HepG2 (cell line): Measurements from ENCODE around the gene TFDP1. TPM values are rescaled to one million over a fixed set of nuclear protein-coding genes. Genes with fewer than 3 reads are reported as not detected.

Experiments
- CBX5 ChIP-seq: sonication (generic); formaldehyde crosslinking; IDR thresholded peaks from 2 replicates; pipeline ENCODE4 v1.4.0; 2020; ENCODE audit warnings: missing genetic modification reagents, borderline replicate concordance
- DNMT1 ChIP-seq: sonication (generic); formaldehyde crosslinking; IDR thresholded peaks from 2 replicates; pipeline ENCODE4 v1.5.1; 2020; ENCODE audit warnings: mild to moderate bottlenecking, missing genetic modification reagents
- MED1 ChIP-seq: sonication (generic); formaldehyde crosslinking; IDR thresholded peaks from 2 replicates; pipeline ENCODE4 v1.4.0; 2020; ENCODE audit warnings: missing genetic modification reagents
- MXI1 ChIP-seq: IDR thresholded peaks from 3 replicates; pipeline ENCODE4 v1.6.1; 2012; ENCODE audit warnings: low read depth, low read length, inconsistent platforms, borderline replicate concordance
- NKX3-1 ChIP-seq: sonication (generic); formaldehyde crosslinking; IDR thresholded peaks from 2 replicates; pipeline ENCODE4 v1.5.0; 2020; ENCODE audit warnings: missing genetic modification reagents
- SAP130 ChIP-seq: IDR thresholded peaks from 2 replicates; pipeline ENCODE4 v1.6.1; 2016; ENCODE audit warnings: low read depth
- ZBTB1 ChIP-seq: sonication (generic); formaldehyde crosslinking; IDR thresholded peaks from 2 replicates; pipeline ENCODE4 v1.4.0; 2020; ENCODE audit warnings: missing genetic modification reagents, borderline replicate concordance
- ZNF274 ChIP-seq: sonication (generic); formaldehyde crosslinking; IDR thresholded peaks from 2 replicates; pipeline ENCODE4 v1.5.1; 2020; ENCODE audit warnings: mild to moderate bottlenecking, missing genetic modification reagents
- ZNF30 ChIP-seq: sonication (generic); formaldehyde crosslinking; IDR thresholded peaks from 2 replicates; pipeline ENCODE4 v1.5.0; 2020; ENCODE audit warnings: mild to moderate bottlenecking, missing genetic modification reagents
- ZNF382 ChIP-seq: sonication (generic); formaldehyde crosslinking; IDR thresholded peaks from 2 replicates; pipeline ENCODE4 v1.5.0; 2020; ENCODE audit warnings: missing genetic modification reagents, mild to moderate bottlenecking, borderline replicate concordance
- ZNF768 ChIP-seq: sonication (generic); formaldehyde crosslinking; IDR thresholded peaks from 2 replicates; pipeline ENCODE4 v1.4.0; 2020; ENCODE audit warnings: missing genetic modification reagents
- polyA plus RNA-seq, 8 experiments: library from polyadenylated mRNA; depleted of rRNA in 3 of 8; stranded (reverse) in 7 of 8; unstranded in 1 of 8; fragments of >200 nt; fragmentation: Illumina TruSeq in 4 of 8; extraction: Trizol in 4 of 8; gene quantifications; 2 replicates each; pipeline versions ENCODE4 v1.2.1 to v1.2.3, GENCODE V29; 2011 to 2016; ENCODE audit warnings: low read depth in 4 of 8, missing spikeins in 1 of 8, mixed read lengths in 1 of 8; ENCODE audit not compliant: insufficient read depth in 1 of 8
- total RNA-seq, 5 experiments: library from RNA; depleted of rRNA; stranded (reverse); fragments of >200 nt; fragmentation: Illumina TruSeq; extraction: Trizol; gene quantifications; 2 replicates each; pipeline ENCODE4 v1.2.3, GENCODE V29; 2016; ENCODE audit warnings: low read depth in 1 of 5
- TF ChIP-seq, protein P1 (sequence below): sonication (generic); formaldehyde crosslinking; IDR thresholded peaks from 2 replicates; pipeline ENCODE4 v1.5.1; 2020; ENCODE audit warnings: mild to moderate bottlenecking, missing genetic modification reagents, moderate library complexity
- TF ChIP-seq, protein P2 (sequence below), 2 experiments: fragments of 450-650 bp in 1 of 2; sonication (generic) in 1 of 2; formaldehyde crosslinking in 1 of 2; IDR thresholded peaks; 2 replicates each; pipeline versions ENCODE4 v1.6.1 to v1.8.0; 2016 to 2022; ENCODE audit warnings: antibody characterized with exemption in 1 of 2, mild to moderate bottlenecking in 1 of 2, missing genetic modification reagents in 1 of 2
- TF ChIP-seq, protein P3 (sequence below): sonication (generic); formaldehyde crosslinking; IDR thresholded peaks from 2 replicates; pipeline ENCODE4 v1.4.0; 2020; ENCODE audit warnings: low read depth, mild to moderate bottlenecking, missing genetic modification reagents
- TF ChIP-seq, protein P4 (sequence below): sonication (generic); formaldehyde crosslinking; IDR thresholded peaks from 2 replicates; pipeline ENCODE4 v1.5.0; 2020; ENCODE audit warnings: mild to moderate bottlenecking, missing genetic modification reagents, moderate library complexity

Gene TFDP1
- total and polyA plus RNA-seq, 2 of the 13 experiments (the other 11 are each of a cell fraction or from before 2014, with no cell fraction given), result 38.0 to 84.2 TPM

DNA sequence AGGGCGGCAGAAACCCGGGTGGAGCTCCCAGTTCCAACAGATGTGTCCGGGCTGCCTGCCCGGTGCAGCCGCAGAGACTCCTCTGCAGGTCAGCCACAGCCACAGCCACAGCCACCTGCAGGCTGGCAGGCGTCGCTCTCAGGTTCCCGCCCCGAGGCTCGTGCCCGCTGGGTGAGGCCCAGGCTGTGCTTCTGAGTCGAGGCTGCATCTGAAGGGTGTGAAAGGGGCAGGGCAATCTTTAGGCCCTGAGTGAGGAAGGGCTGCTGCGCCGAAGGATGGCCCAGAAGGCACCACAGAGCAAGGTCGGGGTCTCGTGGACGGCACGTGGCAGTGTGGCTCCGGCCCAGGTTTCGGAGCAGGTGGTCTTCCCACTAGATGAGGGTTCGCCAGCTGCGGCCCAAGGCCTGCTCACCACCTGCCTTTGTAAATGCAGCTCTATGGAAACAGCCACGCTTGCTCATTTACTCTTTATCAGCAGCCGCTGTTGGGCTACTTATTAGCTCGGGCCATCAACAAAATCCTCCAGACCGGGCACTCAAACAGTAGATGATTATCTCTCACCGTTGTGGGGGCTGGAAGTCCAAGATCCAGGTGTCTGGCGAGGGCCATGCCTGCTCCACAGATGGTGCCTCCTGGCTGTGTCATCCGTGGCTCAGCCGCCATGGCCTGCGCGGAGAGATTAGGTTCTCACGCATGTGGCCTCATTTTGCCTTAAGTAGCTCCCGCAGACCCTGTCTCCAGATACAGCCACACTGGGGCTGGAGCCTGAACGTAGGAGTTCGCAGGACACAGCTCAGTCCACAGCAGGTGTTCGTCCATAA, 40.3 kb upstream of the TFDP1 start (continued):
- TF ChIP-seq ZNF30 (CRISPR knock-in tag), result no peak
- no peak for TF ChIP-seq ZBTB1
- no peak for TF ChIP-seq ZNF382 (CRISPR knock-in tag)
- no peak for TF ChIP-seq NKX3-1 (CRISPR knock-in tag)
- TF ChIP-seq MED1 (CRISPR knock-in tag), result no peak
- TF ChIP-seq, protein P1, sequence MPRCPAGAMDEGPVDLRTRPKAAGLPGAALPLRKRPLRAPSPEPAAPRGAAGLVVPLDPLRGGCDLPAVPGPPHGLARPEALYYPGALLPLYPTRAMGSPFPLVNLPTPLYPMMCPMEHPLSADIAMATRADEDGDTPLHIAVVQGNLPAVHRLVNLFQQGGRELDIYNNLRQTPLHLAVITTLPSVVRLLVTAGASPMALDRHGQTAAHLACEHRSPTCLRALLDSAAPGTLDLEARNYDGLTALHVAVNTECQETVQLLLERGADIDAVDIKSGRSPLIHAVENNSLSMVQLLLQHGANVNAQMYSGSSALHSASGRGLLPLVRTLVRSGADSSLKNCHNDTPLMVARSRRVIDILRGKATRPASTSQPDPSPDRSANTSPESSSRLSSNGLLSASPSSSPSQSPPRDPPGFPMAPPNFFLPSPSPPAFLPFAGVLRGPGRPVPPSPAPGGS (CRISPR knock-in tag), result peak; percentile 73; the same call in 1 of the 2 replicates
- TF ChIP-seq ZNF768, result no peak
- no peak for TF ChIP-seq CBX5 (CRISPR knock-in tag)
- TF ChIP-seq DNMT1, result 0 out of 2 replicates have a peak, but pooled peaks have one; percentile 55
- TF ChIP-seq, protein P2, sequence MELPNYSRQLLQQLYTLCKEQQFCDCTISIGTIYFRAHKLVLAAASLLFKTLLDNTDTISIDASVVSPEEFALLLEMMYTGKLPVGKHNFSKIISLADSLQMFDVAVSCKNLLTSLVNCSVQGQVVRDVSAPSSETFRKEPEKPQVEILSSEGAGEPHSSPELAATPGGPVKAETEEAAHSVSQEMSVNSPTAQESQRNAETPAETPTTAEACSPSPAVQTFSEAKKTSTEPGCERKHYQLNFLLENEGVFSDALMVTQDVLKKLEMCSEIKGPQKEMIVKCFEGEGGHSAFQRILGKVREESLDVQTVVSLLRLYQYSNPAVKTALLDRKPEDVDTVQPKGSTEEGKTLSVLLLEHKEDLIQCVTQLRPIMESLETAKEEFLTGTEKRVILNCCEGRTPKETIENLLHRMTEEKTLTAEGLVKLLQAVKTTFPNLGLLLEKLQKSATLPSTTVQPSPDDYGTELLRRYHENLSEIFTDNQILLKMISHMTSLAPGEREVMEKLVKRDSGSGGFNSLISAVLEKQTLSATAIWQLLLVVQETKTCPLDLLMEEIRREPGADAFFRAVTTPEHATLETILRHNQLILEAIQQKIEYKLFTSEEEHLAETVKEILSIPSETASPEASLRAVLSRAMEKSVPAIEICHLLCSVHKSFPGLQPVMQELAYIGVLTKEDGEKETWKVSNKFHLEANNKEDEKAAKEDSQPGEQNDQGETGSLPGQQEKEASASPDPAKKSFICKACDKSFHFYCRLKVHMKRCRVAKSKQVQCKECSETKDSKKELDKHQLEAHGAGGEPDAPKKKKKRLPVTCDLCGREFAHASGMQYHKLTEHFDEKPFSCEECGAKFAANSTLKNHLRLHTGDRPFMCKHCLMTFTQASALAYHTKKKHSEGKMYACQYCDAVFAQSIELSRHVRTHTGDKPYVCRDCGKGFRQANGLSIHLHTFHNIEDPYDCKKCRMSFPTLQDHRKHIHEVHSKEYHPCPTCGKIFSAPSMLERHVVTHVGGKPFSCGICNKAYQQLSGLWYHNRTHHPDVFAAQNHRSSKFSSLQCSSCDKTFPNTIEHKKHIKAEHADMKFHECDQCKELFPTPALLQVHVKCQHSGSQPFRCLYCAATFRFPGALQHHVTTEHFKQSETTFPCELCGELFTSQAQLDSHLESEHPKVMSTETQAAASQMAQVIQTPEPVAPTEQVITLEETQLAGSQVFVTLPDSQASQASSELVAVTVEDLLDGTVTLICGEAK (IDR thresholded peaks at IDR 0.05), result no peak
- TF ChIP-seq, protein P2 (CRISPR knock-in tag; IDR thresholded peaks at IDR 0.05), result no peak
- TF ChIP-seq, protein P3, sequence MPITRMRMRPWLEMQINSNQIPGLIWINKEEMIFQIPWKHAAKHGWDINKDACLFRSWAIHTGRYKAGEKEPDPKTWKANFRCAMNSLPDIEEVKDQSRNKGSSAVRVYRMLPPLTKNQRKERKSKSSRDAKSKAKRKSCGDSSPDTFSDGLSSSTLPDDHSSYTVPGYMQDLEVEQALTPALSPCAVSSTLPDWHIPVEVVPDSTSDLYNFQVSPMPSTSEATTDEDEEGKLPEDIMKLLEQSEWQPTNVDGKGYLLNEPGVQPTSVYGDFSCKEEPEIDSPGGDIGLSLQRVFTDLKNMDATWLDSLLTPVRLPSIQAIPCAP (CRISPR knock-in tag), result no peak
- TF ChIP-seq MXI1, result 0 out of 3 replicates have a peak, but pooled peaks have one; percentile 24
- TF ChIP-seq ZNF274, result no peak
- TF ChIP-seq, protein P4, sequence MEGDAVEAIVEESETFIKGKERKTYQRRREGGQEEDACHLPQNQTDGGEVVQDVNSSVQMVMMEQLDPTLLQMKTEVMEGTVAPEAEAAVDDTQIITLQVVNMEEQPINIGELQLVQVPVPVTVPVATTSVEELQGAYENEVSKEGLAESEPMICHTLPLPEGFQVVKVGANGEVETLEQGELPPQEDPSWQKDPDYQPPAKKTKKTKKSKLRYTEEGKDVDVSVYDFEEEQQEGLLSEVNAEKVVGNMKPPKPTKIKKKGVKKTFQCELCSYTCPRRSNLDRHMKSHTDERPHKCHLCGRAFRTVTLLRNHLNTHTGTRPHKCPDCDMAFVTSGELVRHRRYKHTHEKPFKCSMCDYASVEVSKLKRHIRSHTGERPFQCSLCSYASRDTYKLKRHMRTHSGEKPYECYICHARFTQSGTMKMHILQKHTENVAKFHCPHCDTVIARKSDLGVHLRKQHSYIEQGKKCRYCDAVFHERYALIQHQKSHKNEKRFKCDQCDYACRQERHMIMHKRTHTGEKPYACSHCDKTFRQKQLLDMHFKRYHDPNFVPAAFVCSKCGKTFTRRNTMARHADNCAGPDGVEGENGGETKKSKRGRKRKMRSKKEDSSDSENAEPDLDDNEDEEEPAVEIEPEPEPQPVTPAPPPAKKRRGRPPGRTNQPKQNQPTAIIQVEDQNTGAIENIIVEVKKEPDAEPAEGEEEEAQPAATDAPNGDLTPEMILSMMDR, result no peak
- TF ChIP-seq SAP130 (CRISPR knock-in tag), result peak; percentile 57
